Astrocyte of the cerebellum (primary cell): ENCODE data around the gene UBE4B.

ENCODE experiments used
- DNase-seq: peaks from one replicate; pipeline ENCODE4 v3.0.0-alpha.2; 2011; ENCODE audit warnings: low read depth
- H3K4me3 ChIP-seq: 2 replicates; pipeline ENCODE4 v1.5.1; 2011; ENCODE audit warnings: mild to moderate bottlenecking, low read depth, low read length, moderate library complexity
- in situ Hi-C: cut with HindIII; loops from 2 replicates; pipeline ENCODE4 v1.10.0; 2017; ENCODE audit warnings: low sequenced_read_pairs
- TF ChIP-seq, protein P1 (sequence below): IDR thresholded peaks from 2 replicates; pipeline ENCODE4 v1.5.1; 2012; ENCODE audit warnings: low read length, low read depth, moderate library complexity, mild to moderate bottlenecking; ENCODE audit errors: missing control alignments

UBE4B gene

DNA sequence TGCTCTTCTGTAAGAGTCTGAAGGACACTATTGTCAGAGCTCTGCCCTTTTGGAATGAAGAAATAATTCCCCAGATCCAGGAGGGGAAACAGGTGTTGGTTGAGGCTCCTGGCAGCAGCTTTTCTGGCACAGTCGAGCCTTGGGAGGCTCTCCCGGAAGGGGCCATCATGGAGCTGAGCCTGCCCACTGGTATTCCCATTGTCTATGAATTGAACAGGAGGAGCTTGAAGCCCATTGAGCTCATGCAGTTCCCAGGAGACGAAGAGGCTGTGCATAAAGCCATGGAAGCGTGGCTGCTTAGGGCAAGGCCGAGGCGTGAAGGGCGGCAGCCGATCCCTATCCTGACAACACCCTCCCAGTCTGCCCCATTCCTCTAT is 26.6 kb downstream of the UBE4B start:
- H3K4me3 ChIP-seq = no peak overlapping the region
- TF ChIP-seq, protein P1, sequence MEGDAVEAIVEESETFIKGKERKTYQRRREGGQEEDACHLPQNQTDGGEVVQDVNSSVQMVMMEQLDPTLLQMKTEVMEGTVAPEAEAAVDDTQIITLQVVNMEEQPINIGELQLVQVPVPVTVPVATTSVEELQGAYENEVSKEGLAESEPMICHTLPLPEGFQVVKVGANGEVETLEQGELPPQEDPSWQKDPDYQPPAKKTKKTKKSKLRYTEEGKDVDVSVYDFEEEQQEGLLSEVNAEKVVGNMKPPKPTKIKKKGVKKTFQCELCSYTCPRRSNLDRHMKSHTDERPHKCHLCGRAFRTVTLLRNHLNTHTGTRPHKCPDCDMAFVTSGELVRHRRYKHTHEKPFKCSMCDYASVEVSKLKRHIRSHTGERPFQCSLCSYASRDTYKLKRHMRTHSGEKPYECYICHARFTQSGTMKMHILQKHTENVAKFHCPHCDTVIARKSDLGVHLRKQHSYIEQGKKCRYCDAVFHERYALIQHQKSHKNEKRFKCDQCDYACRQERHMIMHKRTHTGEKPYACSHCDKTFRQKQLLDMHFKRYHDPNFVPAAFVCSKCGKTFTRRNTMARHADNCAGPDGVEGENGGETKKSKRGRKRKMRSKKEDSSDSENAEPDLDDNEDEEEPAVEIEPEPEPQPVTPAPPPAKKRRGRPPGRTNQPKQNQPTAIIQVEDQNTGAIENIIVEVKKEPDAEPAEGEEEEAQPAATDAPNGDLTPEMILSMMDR = no peak
- no peak for DNase-seq
- in situ Hi-C loops = no loop called here

DNA sequence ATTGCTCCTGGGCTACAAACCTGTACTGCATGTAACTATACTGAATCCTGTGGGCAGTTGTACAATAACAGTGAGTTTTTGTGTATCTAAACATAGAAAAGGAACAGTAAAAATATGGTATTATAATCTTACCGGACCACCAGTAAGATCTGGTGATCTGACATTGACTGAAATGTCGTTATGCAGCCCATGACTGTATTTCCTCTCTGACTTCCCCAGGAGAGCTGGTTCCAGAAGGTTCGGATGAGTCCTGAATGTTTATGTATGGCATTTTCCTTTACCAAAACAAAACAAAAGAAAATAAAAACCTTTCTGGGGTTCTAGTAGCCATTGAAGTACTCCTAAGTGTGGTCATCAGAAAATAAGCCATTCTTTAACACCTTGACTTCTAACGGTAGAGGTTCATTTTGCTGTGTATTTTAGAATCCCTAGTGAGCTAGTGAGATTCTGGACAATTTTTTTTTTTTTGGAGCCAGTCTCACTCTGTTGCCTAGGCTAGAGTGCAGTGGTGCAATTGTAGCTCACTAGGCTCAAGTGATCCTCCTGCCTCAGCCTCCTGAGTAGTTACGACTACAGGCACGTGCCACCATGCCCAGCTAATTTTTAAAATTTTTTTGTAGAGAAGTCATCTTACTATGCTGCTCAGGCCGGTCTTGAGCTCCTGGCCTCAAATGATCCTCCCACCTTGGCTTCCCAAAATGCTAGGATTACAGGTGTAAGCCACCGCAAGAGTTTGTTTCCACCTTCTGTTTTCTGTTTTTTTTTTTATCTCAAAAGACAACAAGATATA is 27.7 kb downstream of the UBE4B start:
- DNase-seq = no peak
- TF ChIP-seq, protein P1 = no peak
- H3K4me3 ChIP-seq = no peak overlapping the region
- in situ Hi-C loops = no loop called here

GRCh38 chr1:10061276-10061675 is 28.5 kb downstream of the UBE4B start:
- no peak for DNase-seq
- TF ChIP-seq, protein P1 = no peak
- H3K4me3 ChIP-seq = no peak overlapping the region
- in situ Hi-C loops = no loop called here

DNA sequence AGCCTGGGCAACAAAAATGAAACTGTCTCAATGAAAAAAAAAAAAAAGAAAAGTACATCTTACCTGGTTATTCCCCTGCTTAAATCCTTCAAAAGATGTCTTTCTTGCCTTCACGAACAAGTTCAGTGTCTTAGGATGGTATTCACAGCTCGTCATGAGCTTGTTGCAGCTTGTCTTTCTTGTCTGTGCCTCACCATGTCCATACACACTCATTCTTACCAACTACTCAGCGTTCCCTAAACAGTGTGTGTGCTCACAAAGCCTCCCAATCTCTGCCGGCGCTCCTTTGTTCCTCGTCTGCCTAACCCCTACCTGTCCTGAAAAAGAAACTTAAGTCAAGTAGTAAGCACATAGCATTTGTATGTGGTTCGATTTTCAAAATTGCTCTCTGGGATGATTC is 31.1 kb downstream of the UBE4B start:
- no peak overlapping the region for H3K4me3 ChIP-seq
- TF ChIP-seq, protein P1 = no peak
- in situ Hi-C loops = no loop called here
- no peak for DNase-seq

DNA sequence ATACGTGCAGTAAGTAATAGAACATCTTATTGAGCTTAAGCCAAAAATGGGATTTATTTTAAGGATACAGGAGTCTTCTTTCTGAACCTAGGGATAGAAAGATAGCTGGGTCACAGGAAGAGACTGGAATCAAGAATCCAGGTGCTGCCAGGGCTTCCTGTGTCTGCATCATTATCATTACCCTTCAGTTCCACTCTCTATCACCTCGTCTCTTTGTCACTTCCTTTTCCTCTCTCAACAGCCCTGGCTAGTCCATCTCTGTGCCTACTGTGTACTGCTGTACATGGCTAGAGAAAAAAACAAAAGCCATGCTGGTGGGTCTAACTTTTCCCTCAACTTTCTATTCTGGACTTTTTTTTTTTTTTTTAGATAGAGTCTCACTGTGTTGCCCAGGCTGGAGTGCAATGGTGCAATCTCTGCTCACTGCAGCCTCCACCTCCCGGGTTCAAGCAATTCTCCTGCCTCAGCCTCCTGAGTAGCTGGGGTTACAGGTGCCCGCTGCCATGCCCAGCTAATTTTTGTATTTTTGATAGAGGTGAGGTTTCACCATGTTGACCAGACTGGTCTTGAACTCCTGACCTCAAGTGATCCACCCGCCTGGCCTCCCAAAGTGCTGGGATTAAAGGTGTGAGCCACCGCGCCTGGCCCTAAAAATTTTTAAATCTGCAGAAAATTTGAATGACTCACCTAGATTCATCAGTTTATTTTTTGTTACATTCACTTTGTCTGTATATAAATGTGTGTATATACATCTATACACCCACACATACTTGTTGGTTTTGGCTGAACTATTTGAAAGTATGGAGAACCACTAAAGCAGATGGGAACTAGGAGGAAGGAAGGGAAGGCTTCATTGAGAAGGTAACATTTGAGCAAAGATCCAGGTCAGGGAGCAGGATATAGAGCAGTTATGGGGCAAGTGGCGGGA is 31.9 kb downstream of the UBE4B start:
- no peak for DNase-seq
- TF ChIP-seq, protein P1 = no peak
- in situ Hi-C loops = no loop called here
- H3K4me3 ChIP-seq = no peak overlapping the region

DNA sequence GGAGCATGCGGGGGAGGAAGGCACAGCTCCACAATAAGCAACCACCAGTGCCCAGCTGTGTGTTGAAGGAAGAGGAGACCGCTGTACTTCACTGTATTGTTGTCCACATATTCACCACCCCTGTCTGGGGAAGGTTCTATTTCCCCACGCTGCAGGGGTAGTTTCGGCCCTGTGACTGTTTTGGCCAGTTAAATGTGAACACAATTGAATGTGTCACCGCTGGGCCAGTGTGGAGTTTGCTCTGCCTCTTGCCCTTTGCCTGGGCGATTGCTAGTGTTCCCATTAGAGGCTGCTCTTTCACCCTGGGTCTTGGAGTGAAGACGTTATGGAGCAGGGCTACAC is 32.6 kb downstream of the UBE4B start:
- in situ Hi-C loops = no loop called here
- DNase-seq = no peak
- no peak overlapping the region for H3K4me3 ChIP-seq
- TF ChIP-seq, protein P1 = no peak
